Measurements from ENCODE around the gene PACS2. TPM values are rescaled to one million over a fixed set of nuclear protein-coding genes. Genes with fewer than 3 reads are reported as not detected.

Gene PACS2
- total and polyA plus RNA-seq, 5 donors from 2014 or later, result 0.72 to 64.0 (median 2.1) TPM

GRCh38 chr14:105431256-105431655 is 116.7 kb downstream of the PACS2 start:
- H3K27me3 Mint-ChIP-seq, result no peaks in the 10 kb centered on the region
- no peak overlapping the region for H3K27ac Mint-ChIP-seq

GRCh38 chr14:105432657-105433056 is 118.1 kb downstream of the PACS2 start:
- no peaks in the 10 kb centered on the region for H3K9me3 Mint-ChIP-seq
- peaks cover 4 to 27% (median 17%) of the 10 kb centered on the region in 4 donors for H3K4me1 Mint-ChIP-seq
- no peaks in the 10 kb centered on the region for H3K9me3 ChIP-seq (ENCODE audit: control insufficient read depth in 2 of 2, low read length in 2 of 2)
- no peaks in the 10 kb centered on the region for H3K4me1 ChIP-seq (ENCODE audit: control insufficient read depth, insufficient read depth, low read length, poor library complexity, severe bottlenecking)
- H3K36me3 ChIP-seq (ENCODE audit: control insufficient read depth, insufficient read depth, low read length), result no peaks in the 10 kb centered on the region
- H3K27me3 Mint-ChIP-seq, result no peaks in the 10 kb centered on the region
- no peaks in the 10 kb centered on the region for H3K27me3 ChIP-seq (ENCODE audit: control insufficient read depth, insufficient read depth, low read length)
- peaks cover 4% of the 10 kb centered on the region for H3K36me3 Mint-ChIP-seq
- DNase-seq (no peak), ATAC-seq (ENCODE audit: low read depth in 2 of 2) (no peak)
- H3K4me3 ChIP-seq (ENCODE audit: low read depth, low read length), result no peak overlapping the region
- H3K27ac ChIP-seq (ENCODE audit: insufficient read depth, low read length, poor library complexity, severe bottlenecking), result no peak overlapping the region
- H3K27ac Mint-ChIP-seq, result no peak overlapping the region
- no peak overlapping the region for H3K4me3 Mint-ChIP-seq

More at GRCh38 chr14:105431256-105431655, 116.7 kb downstream of the PACS2 start:
- peaks cover 0 to 3% (median 0%) of the 10 kb centered on the region in 7 donors for H3K9me3 Mint-ChIP-seq
- Histone ChIP-seq H3K9me3 (ENCODE audit: control insufficient read depth in 2 of 2, low read length in 2 of 2) (no peaks in the 10 kb centered on the region), H3K27ac (ENCODE audit: insufficient read depth, low read length, poor library complexity, severe bottlenecking) (no peak overlapping the region), H3K36me3 (ENCODE audit: control insufficient read depth, insufficient read depth, low read length) (no peaks in the 10 kb centered on the region), H3K4me3 (ENCODE audit: low read depth, low read length) (no peak overlapping the region), H3K27me3 (ENCODE audit: control insufficient read depth, insufficient read depth, low read length) (no peaks in the 10 kb centered on the region), H3K4me1 (ENCODE audit: control insufficient read depth, insufficient read depth, low read length, poor library complexity, severe bottlenecking) (no peaks in the 10 kb centered on the region)
- no peak overlapping the region for H3K4me3 Mint-ChIP-seq
- DNase-seq (no peak), ATAC-seq (ENCODE audit: low read depth in 2 of 2) (no peak)
- peaks cover 7% of the 10 kb centered on the region for H3K36me3 Mint-ChIP-seq
- peaks cover 3 to 34% (median 19%) of the 10 kb centered on the region in 4 donors for H3K4me1 Mint-ChIP-seq

- DNase-seq, result no peak
- Histone ChIP-seq H3K36me3 (ENCODE audit: control insufficient read depth, insufficient read depth, low read length) (no peaks in the 10 kb centered on the region), H3K4me3 (ENCODE audit: low read depth, low read length) (no peak overlapping the region), H3K9me3 (ENCODE audit: control insufficient read depth in 2 of 2, low read length in 2 of 2) (no peaks in the 10 kb centered on the region), H3K4me1 (ENCODE audit: control insufficient read depth, insufficient read depth, low read length, poor library complexity, severe bottlenecking) (no peaks in the 10 kb centered on the region), H3K27me3 (ENCODE audit: control insufficient read depth, insufficient read depth, low read length) (no peaks in the 10 kb centered on the region), H3K27ac (ENCODE audit: insufficient read depth, low read length, poor library complexity, severe bottlenecking) (no peak overlapping the region)
- Mint-ChIP-seq H3K36me3 (peaks cover 4% of the 10 kb centered on the region), H3K4me3 (no peak overlapping the region), H3K9me3 (no peaks in the 10 kb centered on the region), H3K27me3 (no peaks in the 10 kb centered on the region), H3K4me1 (peaks cover 4 to 25% (median 15%) of the 10 kb centered on the region in 4 donors), H3K27ac (no peak overlapping the region)
- ATAC-seq (ENCODE audit: low read depth in 2 of 2), result no peak
Observed at GRCh38 chr14:105433161-105433605, 118.6 kb downstream of the PACS2 start.

GRCh38 chr14:105436402-105436801 is 121.9 kb downstream of the PACS2 start:
- DNase-seq (no peak), ATAC-seq (ENCODE audit: low read depth in 2 of 2) (no peak)
- H3K36me3 Mint-ChIP-seq, result peaks cover under 1% of the 10 kb centered on the region
- H3K36me3 ChIP-seq (ENCODE audit: control insufficient read depth, insufficient read depth, low read length), result no peaks in the 10 kb centered on the region
- H3K4me3 ChIP-seq (ENCODE audit: low read depth, low read length), result no peak overlapping the region
- H3K27me3 ChIP-seq (ENCODE audit: control insufficient read depth, insufficient read depth, low read length), result no peaks in the 10 kb centered on the region
- H3K9me3 ChIP-seq (ENCODE audit: control insufficient read depth in 2 of 2, low read length in 2 of 2), result no peaks in the 10 kb centered on the region
- H3K4me1 ChIP-seq (ENCODE audit: control insufficient read depth, insufficient read depth, low read length, poor library complexity, severe bottlenecking), result no peaks in the 10 kb centered on the region
- no peaks in the 10 kb centered on the region for H3K9me3 Mint-ChIP-seq
- H3K27ac ChIP-seq (ENCODE audit: insufficient read depth, low read length, poor library complexity, severe bottlenecking), result no peak overlapping the region
- no peak overlapping the region for H3K4me3 Mint-ChIP-seq
- H3K4me1 Mint-ChIP-seq, result peaks cover 4 to 18% (median 8%) of the 10 kb centered on the region in 4 donors
- no peak overlapping the region for H3K27ac Mint-ChIP-seq
- no peaks in the 10 kb centered on the region for H3K27me3 Mint-ChIP-seq

GRCh38 chr14:105436891-105437722 is 122.6 kb downstream of the PACS2 start:
- no peaks in the 10 kb centered on the region for H3K27me3 Mint-ChIP-seq
- no peak overlapping the region for H3K27ac Mint-ChIP-seq
- ATAC-seq (ENCODE audit: low read depth in 2 of 2) (no peak), DNase-seq (no peak)
- Histone ChIP-seq H3K27ac (ENCODE audit: insufficient read depth, low read length, poor library complexity, severe bottlenecking) (no peak overlapping the region), H3K27me3 (ENCODE audit: control insufficient read depth, insufficient read depth, low read length) (no peaks in the 10 kb centered on the region), H3K9me3 (ENCODE audit: control insufficient read depth in 2 of 2, low read length in 2 of 2) (no peaks in the 10 kb centered on the region), H3K4me1 (ENCODE audit: control insufficient read depth, insufficient read depth, low read length, poor library complexity, severe bottlenecking) (no peaks in the 10 kb centered on the region), H3K36me3 (ENCODE audit: control insufficient read depth, insufficient read depth, low read length) (no peaks in the 10 kb centered on the region), H3K4me3 (ENCODE audit: low read depth, low read length) (no peak overlapping the region)
- H3K9me3 Mint-ChIP-seq, result no peaks in the 10 kb centered on the region
- peaks cover 5 to 20% (median 11%) of the 10 kb centered on the region in 4 donors for H3K4me1 Mint-ChIP-seq
- H3K36me3 Mint-ChIP-seq, result no peaks in the 10 kb centered on the region
- no peak overlapping the region for H3K4me3 Mint-ChIP-seq

GRCh38 chr14:105437723-105438500 is 123.4 kb downstream of the PACS2 start:
- Histone ChIP-seq H3K36me3 (ENCODE audit: control insufficient read depth, insufficient read depth, low read length) (no peaks in the 10 kb centered on the region), H3K4me3 (ENCODE audit: low read depth, low read length) (no peak overlapping the region), H3K4me1 (ENCODE audit: control insufficient read depth, insufficient read depth, low read length, poor library complexity, severe bottlenecking) (no peaks in the 10 kb centered on the region), H3K27me3 (ENCODE audit: control insufficient read depth, insufficient read depth, low read length) (no peaks in the 10 kb centered on the region), H3K9me3 (ENCODE audit: control insufficient read depth in 2 of 2, low read length in 2 of 2) (no peaks in the 10 kb centered on the region), H3K27ac (ENCODE audit: insufficient read depth, low read length, poor library complexity, severe bottlenecking) (no peak overlapping the region)
- no peak overlapping the region for H3K4me3 Mint-ChIP-seq
- ATAC-seq (ENCODE audit: low read depth in 2 of 2) (no peak), DNase-seq (no peak)
- no peaks in the 10 kb centered on the region for H3K27me3 Mint-ChIP-seq
- peaks cover 4% of the 10 kb centered on the region for H3K36me3 Mint-ChIP-seq
- H3K9me3 Mint-ChIP-seq, result no peaks in the 10 kb centered on the region
- peaks cover 5 to 20% (median 11%) of the 10 kb centered on the region in 4 donors for H3K4me1 Mint-ChIP-seq
- no peak overlapping the region for H3K27ac Mint-ChIP-seq

GRCh38 chr14:105439179-105439578 is 124.6 kb downstream of the PACS2 start:
- Histone ChIP-seq H3K4me1 (ENCODE audit: control insufficient read depth, insufficient read depth, low read length, poor library complexity, severe bottlenecking) (no peaks in the 10 kb centered on the region), H3K9me3 (ENCODE audit: control insufficient read depth in 2 of 2, low read length in 2 of 2) (no peaks in the 10 kb centered on the region), H3K27me3 (ENCODE audit: control insufficient read depth, insufficient read depth, low read length) (no peaks in the 10 kb centered on the region), H3K27ac (ENCODE audit: insufficient read depth, low read length, poor library complexity, severe bottlenecking) (no peak overlapping the region), H3K4me3 (ENCODE audit: low read depth, low read length) (no peak overlapping the region), H3K36me3 (ENCODE audit: control insufficient read depth, insufficient read depth, low read length) (no peaks in the 10 kb centered on the region)
- peaks cover 5 to 16% (median 9%) of the 10 kb centered on the region in 4 donors for H3K4me1 Mint-ChIP-seq
- DNase-seq, result no peak
- no peak overlapping the region for H3K27ac Mint-ChIP-seq
- H3K27me3 Mint-ChIP-seq, result no peaks in the 10 kb centered on the region
- peaks cover 4% of the 10 kb centered on the region for H3K36me3 Mint-ChIP-seq
- H3K9me3 Mint-ChIP-seq, result no peaks in the 10 kb centered on the region
- no peak for ATAC-seq (ENCODE audit: low read depth in 2 of 2)
- H3K4me3 Mint-ChIP-seq, result no peak overlapping the region

Measured in CD4-positive, CD25-positive, alpha-beta regulatory T cell (primary cell).